Retina (tissue), 1 donor: ENCODE data around the gene ZNRF3.
A peak's percentile ranks its signal among the peaks of the same experiment; 100 is the strongest.
"Not testable (repeated sequence)": the region's sequence is repeated elsewhere in the genome, so short reads cannot be mapped to it uniquely, and the experiment has no call there.

Source experiments
- DNase-seq: peaks from one replicate; pipeline ENCODE4 v3.0.0-alpha.2; 2016

Gene ZNRF3

GRCh38 chr22:29014293-29014692 lies 130.9 kb downstream of the ZNRF3 start:
- DNase-seq = no peak

GRCh38 chr22:29014773-29015172 lies 131.4 kb downstream of the ZNRF3 start:
- peak; percentile 49 for DNase-seq

DNA sequence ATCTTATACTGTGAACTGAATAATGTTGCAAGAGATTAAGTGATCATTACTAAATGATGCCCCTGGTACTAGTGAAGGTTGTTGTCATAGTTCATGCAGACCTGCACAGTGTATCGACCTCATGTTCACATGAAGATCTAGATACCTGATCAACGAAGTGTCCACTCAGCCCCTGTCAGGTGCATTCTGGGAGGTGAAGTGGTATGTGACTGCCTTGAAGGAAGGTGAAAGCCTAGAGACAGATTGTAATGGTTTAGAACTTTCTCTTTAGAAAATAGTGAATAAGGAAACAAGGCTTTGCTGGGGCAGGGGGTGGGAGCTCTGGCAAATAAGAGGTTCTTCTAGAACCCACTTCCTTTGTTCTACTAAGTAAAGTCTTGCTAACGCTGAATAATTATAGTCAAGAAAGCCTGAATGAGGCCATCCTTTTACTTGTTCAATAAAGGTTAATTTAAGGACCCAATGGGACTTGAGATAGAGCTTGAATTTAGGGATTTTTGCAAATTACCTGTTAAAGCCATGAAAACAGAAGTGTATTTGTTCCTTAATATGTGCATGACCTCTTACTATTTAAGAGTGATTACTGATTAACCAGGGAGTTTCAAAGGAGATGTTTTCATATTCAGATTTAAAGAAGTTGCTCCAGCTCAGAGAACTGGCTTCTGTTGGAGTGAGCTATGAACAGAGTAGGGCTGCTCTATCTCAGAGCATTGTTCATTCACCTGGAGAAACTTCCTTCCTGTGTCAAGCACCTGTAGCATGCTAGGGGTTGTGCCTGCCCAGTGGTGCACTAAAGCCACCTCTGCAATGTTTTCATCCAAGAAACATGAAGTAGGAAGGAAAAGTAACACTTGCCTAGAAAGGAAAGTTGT lies 132.9 kb downstream of the ZNRF3 start:
- DNase-seq = no peak

DNA sequence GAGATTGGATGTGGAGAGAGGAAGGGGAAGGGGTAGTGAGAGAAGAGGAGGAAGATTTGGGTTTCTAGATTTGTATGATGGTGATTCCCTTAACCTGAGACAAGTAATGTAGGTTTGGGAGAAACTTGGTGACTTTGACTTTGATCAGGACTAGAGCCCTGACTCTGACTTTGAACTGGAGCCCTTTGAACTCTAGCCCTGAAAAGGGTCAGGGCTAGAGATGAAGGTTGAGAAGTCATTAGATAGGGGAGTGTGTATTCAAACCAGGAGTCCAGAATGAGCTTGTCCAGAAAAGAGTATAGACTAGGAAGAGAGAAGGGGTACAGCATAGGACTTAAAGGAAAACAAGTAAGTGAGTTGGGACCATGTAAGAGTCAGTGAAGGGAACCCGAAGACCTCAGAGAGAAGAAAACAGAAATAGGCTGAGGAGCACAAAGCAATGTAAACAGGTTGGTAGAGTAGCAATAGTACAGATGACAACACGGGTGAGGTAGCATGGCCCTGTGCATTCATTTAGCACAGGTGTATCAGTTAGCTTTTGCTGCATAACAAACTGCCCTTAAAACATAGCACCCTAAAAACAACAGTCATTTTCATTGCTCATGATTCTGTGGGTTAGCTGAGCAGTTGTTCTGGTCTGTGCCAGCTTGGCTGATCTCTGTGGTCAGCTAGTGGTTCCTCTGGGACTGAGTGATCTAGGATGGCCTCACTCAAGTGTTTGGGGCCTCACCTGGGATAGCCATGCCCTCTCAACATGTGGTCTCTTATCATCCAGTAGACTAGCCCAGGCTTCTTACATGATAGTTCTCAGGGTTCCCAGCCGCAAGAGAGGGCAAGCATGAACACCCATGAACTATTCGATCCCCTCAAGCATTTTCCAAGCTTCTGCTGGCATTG lies 135.2 kb downstream of the ZNRF3 start:
- DNase-seq = no peak

GRCh38 chr22:29022101-29022817 lies 138.9 kb downstream of the ZNRF3 start:
- DNase-seq = no peak

DNA sequence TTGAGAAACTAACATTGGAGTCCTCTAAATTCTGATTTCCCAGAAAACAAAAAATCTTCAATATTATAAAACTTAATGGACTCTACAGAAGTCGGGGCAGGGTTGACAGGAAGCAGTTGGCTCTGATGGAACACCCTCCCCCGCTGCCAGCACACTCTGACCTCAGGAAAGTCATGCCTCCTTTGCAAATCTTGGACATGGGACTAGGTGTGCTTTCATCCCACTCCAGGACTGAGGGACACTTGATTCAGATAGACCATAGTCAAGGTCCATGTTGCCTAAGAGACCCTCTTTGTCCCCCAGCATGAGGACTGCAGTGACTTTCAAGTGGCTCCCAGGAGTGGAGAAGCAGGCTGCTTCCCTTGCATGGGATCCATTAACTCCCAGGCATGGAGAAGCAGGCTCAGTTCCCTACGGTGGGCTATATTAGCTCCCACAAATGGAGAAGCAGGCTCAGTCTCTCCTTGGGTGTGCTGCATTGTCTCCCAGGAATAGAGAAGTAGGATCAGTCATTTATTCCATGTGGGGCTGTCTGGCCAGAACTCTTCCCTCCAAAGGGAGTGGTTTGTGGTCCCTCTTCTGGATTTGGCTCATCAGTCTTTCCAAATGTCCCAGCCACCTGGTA lies 139.9 kb downstream of the ZNRF3 start:
- no peak for DNase-seq

- no peak for DNase-seq
Observed at GRCh38 chr22:29026579-29026978, 143.2 kb downstream of the ZNRF3 start.

DNA sequence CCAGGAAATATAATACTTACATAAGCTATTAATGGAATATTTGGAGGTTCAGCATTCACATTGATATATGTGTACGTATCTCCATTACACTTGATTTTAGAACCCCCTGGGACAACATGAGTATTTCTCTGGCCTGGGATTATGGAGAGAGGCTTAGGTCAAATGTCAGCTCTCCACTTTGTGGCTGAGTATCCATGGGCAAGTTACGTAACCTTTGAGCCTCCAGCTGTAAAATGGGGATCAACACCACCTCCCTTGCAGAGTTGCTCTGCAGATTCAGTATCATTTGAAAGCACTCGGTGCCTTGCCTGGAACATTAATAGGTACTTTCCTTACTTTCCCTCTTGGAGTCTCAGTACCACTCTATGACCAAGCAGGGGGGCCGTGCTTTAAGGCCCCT lies 145.1 kb downstream of the ZNRF3 start:
- no peak for DNase-seq

GRCh38 chr22:29029202-29030000 lies 146.0 kb downstream of the ZNRF3 start:
- DNase-seq = no peak

- DNase-seq = peak; percentile 44
Observed at GRCh38 chr22:29030016-29030617, 146.7 kb downstream of the ZNRF3 start.

DNA sequence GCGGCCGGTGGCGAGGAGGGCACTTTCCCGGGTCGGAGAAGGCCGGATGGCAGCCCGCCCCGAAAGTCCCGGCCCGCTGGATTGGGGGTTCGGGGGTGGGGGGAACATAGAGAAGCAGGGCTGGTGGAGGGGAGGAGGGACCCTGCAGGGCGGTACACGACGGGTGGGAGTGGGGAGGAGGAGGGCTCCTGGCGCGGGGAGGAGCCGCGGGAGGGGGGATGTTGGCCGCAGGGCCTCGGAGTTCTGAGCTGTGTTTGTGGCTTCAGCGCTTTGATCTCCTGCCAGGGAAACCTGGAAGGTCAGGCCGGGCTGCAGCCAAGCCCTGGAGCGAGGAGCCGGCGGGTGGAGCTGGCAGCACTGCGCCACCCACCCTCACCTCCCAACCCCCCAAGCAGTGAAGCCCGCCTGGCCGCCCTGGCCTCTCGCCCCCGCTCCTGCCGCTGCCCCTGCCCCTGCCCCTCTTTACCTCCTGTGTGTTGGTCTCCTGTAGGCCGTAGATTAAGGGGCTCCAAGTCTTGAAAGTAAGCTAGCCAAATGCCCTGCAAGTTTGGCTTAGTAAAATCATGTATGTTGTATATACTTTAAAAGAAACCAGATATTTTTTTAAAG lies 147.3 kb downstream of the ZNRF3 start:
- DNase-seq = peak; percentile 69

DNA sequence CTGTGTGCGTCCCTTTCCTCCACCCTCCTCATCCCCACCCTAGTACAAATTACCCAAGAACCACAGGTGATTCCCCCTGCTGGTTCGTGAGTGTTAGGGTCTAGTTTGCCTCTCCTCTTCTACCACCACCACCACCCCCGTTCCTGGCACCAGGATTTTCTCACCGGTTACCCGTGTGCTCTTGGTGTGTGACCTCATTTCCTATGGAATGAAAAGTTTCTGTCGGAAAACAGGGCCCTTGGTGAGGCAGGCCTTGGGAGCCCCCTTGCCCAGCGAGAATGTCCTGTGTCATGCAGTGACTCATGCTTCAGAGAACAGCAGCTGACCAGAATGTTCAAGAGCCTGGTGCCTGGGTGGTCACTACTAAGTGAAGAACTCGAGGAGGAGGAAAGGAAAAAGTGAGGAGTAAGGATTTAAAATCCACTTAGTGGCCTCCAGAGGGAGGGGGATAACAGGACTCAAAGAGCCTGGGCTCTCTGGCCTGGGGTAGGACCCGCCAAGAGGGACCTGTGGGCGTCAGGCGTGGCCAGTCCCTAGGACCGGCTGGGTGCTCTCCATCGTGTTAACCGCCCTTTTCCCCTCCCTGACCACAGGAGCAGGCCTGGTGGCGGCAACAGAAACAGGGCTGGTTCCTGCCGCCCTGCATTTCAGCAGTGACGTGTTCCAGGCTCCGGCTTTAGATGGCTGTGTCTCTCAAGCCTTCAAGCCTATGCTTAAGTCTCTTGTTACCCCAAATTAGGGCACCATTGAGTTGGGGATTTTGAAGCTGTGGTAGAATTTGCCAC lies 148.0 kb downstream of the ZNRF3 start:
- DNase-seq = no peak

GRCh38 chr22:29032014-29032475 lies 148.7 kb downstream of the ZNRF3 start:
- DNase-seq = no peak

- DNase-seq = no peak
Observed at GRCh38 chr22:29032584-29032983, 149.2 kb downstream of the ZNRF3 start.

DNA sequence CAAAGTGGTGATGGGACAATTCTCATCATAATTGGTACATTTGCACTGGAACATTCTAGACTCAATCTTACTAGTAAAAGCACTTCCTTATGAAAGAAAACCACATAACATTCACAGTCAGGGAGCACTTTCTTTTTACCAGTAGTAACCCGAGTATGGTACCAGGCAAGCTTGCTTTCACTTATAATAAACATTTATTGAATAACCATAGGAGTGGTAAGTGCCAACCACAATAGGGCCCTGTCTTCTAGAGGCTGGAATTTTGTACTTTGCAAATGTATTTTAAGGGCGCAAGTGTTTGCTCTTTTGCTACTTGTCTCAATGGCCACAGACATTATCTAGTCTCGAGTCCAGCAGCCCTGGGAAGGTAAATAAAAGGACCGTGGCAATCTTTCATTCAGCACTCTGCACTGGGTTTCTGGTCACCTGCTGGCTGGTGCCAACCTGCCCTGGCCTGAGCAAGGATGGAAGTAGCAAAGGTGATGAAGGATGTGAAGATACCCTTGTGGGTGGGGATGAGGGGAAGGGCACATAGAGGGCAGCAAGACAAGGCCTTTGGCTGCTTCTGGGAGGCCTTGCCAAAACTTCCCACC lies 154.1 kb downstream of the ZNRF3 start:
- DNase-seq = no peak

GRCh38 chr22:29039148-29039547 lies 155.8 kb downstream of the ZNRF3 start:
- no peak for DNase-seq

GRCh38 chr22:29039684-29040083 lies 156.3 kb downstream of the ZNRF3 start:
- DNase-seq = not testable (repeated sequence)

DNA sequence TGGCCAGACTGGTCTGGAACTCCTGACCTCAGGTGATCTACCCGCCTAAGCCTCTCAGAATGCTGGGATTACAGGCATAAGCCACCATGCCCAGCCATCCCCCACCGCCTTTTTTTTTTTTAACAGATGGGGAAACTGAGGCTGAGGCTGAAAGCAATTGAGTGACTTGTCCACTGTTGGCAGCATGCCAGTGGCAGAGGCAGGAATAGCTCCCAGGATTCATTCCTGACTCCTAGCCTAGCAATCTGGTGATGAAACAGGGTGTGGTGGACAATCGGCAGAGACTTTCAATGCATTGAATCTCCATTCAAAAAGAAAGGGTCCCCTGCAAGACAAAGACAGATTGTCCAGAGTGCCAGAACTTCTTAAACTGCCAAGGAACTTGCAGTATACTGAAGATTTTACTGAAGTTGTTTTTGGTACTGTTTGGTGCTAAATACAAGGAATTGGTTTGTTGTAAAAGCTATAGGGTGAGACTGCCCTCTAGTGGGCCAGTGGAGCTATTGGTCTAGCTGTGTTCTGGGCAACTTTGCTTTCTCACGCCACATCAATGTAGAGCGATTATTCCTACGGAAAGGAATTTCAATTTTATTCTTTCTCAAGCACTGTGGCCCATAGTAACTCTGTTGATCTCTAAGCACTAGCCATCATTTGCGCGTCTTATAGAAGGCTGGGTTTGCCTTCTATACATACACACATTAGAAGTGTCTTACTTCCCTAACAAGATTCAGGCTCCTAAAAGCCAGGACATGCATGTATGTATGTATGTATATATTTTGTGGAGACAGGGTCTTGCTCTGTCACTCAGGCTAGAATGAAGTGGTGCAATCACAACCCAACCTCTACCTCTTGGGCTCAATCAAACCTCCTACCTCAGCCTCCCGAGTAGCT lies 157.3 kb downstream of the ZNRF3 start:
- peak; percentile 77 for DNase-seq
